GM18909 (cell line): ENCODE results near the gene TMEM150B.

ENCODE experiments used
- ATAC-seq: cut with Tn5 transposase; IDR thresholded peaks from one replicate; pipeline ENCODE4 v1.9.1; 2021; ENCODE audit warnings: mild to moderate bottlenecking; ENCODE audit not compliant: unreplicated experiment, poor library complexity

Gene TMEM150B

GRCh38 chr19:55309448-55309847 is 15.7 kb downstream of the TMEM150B start:
- no peak for ATAC-seq

DNA sequence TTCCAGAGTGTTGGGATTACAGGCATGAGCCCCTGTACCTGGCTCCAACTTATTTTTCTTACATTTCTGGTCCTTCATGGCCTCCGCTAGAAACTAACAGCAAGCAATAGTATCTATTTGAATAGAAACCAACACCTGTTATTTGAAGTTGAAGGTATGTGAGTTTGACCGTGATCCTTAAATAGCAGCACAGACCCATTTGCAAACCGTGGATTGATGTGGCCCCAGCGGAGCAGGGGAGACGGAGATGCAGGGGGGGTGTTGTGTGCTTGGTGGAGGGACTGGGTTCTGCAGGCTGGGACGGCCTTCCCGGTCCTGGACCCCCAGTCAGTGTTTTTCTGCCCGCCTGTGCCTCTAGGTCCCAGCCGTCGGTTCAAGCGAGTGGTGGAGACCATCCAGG is 16.9 kb downstream of the TMEM150B start:
- no peak for ATAC-seq

DNA sequence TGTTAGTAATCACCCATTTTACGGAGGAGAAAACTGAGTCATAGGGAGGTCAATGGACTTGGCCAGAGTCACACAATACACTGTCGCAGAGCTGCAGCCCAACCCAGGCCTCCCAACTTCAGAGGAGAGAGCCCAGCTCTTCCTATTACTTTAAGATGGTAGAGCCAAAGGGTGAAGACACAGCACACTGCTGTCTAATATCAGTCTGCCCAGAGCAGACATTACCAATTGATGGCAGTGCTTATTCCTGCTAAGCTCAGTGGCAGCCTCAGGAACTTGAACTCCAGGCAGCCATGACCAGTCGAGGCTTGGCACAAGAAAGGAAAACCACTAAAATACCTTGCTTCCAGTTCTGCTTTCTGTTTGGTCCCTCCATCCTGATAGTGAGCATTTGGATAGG is 18.4 kb downstream of the TMEM150B start:
- ATAC-seq: no peak

DNA sequence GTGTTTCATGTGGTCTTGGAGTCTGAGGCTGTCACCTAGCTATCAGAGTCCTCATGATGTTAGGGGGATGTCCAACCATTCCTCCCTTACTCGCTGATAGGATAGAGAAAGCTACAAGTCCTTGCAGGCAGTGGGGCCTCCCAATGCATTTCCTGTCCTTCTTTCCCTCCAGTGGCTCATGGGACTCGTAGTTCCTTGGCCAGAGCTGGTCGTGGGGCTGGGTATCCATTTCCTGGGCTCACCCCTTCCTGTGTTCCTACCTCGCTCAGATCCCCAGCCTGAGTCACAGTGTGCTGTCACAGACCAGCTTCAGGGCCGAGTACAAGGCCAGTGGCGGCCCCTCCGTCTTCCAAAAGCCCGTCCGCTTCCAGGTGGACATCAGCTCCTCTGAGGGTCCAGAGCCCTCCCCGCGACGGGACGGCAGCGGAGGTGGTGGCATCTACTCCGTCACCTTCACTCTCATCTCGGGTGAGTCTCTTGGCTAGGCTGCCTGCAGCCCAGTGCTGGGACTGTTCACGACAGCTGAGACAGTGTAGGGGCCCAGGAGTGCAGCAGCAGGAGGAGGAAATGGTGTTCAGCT is 19.1 kb downstream of the TMEM150B start:
- no peak for ATAC-seq

- no peak for ATAC-seq
Observed at GRCh38 chr19:55305491-55305890, 19.6 kb downstream of the TMEM150B start.

- ATAC-seq: no peak
Observed at GRCh38 chr19:55304980-55305379, 20.2 kb downstream of the TMEM150B start.

DNA sequence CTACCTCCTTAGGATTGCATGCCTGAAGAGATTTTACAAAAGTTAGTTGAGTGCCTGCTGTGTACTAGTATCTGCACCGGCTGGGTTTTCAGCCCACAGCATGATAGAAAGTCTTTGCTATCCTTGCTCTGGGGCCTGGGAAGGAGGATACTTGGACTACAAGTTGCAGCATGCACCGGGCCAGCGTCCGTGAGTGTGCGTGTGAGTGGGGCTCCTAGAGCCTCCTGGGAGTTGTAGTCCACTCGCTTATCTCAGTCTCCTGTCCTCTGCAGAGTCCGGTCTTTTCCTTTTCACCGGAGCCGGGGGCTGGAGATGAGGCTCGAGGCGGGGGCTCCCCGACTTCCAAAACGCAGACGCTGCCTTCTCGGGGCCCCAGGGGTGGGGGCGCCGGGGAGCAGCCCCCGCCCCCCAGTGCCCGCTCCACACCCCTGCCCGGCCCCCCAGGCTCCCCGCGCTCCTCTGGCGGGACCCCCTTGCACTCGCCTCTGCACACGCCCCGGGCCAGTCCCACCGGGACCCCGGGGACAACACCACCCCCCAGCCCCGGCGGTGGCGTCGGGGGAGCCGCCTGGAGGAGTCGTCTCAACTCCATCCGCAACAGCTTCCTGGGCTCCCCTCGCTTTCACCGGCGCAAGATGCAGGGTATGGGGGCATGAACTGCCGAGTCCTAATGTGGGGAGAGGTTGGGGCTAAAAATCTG is 20.7 kb downstream of the TMEM150B start:
- no peak for ATAC-seq

GRCh38 chr19:55303477-55303876 is 21.7 kb downstream of the TMEM150B start:
- ATAC-seq: no peak

DNA sequence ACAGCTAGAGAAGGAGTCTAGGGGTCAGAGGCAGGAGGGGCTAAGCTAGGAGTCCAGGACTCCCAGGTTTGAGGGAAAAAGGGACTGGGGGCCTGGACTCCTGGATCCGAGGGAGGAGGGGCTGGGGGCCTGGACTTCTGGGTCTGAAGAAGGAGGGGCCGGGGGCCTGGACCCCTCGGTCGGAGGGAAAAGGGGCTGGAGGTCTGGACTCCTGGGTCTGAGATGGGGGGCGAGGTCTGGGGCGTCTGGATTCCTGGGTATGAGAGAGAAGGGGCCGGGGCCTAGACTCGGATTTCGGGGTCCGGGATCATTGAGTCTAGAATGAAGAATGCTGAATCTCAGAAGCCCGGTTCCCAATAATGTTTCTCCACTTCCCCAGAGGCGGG is 22.8 kb downstream of the TMEM150B start:
- ATAC-seq: no peak

DNA sequence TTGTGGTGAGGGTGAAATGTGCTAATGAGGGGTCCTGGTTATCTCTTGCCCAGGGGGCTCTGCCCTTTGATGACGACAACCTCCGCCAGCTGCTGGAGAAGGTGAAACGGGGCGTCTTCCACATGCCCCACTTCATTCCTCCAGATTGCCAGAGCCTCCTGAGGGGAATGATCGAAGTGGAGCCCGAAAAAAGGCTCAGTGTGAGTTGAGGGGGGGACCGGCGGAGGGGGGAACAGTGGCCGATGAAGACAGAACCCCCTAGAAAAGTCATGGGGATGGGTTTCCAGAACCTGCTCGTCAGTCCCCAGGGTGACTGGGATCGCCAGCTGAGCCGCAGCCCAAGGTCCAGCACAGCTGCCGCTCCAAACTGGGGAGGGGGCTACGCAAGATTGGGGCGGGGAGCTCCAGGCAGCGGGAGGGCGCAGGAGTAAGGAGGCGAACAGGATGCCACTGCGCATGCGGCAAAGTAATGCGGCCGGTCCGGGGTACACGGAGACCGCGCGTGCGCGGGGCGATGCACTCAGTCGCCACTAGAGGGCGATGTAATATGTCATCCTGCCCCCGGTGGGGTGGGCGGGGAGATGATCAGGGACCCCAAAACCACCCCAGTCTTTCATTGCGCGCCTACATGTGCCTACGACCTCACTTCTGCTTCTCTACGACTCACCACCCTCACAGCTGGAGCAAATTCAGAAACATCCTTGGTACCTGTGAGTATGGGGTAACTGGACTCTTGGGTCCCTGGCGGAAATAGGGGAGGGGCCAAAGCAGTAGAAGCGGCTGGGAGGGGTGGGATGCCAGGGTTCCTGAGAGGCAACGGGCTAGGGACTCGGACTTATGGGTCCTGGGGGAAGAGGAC is 23.5 kb downstream of the TMEM150B start:
- peak; percentile 74 for ATAC-seq

GRCh38 chr19:55300886-55301458 is 24.2 kb downstream of the TMEM150B start:
- ATAC-seq: no peak

DNA sequence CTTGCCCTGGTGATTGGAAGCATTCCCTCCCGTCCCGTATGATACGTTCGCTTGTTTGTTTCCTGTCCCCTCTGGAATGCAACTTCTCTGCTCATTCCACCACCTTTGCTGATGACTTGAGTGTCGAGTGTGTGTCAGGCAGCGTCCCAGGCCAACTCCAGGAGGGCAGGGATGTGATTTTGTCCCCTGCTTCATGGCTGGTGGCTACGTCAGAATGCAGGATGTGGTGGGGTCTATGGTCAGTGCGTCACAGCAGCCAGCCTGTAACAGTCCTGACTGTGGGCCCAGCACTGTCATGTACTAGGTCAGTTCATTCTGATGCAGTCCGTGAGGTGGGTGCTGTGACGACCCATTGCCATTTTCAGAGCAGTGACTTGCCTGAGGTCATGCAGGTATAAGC is 25.1 kb downstream of the TMEM150B start:
- no peak for ATAC-seq

GRCh38 chr19:55297267-55297666 is 27.9 kb downstream of the TMEM150B start:
- no peak for ATAC-seq

GRCh38 chr19:55289117-55289796 is 35.9 kb downstream of the TMEM150B start:
- no peak for ATAC-seq

DNA sequence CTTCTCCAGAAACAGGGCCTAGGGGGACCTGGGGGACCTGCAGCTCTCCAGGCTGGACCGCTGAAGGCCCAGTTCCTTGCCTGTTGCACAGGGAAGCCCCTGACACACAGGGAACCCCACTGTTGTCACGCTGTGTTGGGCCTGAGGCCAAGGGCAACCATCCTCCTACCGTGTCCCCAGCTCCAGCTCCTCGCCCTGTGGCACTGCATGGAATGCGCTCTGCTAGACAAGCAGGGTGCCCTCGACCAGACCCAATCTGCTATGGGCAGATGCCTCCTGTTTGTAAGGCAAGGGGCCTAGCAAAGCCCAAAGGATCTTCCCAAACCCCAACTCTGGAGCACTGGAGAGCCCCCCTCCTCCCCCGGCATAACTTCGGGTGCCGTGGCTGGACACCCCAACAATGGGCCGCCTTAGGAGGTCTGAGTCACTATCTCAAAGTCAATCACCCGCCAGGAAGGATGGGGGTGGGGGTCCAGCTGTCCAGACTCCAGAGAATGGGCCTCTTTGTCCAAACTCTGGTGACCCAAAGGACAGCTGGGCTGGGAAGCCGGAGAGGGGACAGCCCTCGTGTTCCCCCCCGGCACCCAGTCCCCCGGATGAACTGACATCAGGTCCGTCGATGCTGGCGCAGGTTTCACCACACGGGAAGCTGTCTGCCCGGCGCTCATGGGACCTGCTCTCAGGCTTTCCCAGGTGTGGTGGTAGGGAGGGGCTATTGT is 37.6 kb downstream of the TMEM150B start:
- no peak for ATAC-seq

- ATAC-seq: no peak
Observed at GRCh38 chr19:55285229-55285890, 39.8 kb downstream of the TMEM150B start.

- ATAC-seq: no peak
Observed at GRCh38 chr19:55284405-55285058, 40.6 kb downstream of the TMEM150B start.

GRCh38 chr19:55283548-55284377 is 41.4 kb downstream of the TMEM150B start, which contains the start of gene BRSK1:
Gene BRSK1 (plus strand): TSS chr19:55283997. CDS start chr19:55284443, 446 bp downstream.
- no peak for ATAC-seq
